Progenitor cell of endocrine pancreas (in vitro differentiated cells): ENCODE measurements around the gene ZNF343. TPM values are rescaled to one million over a fixed set of nuclear protein-coding genes. Genes with fewer than 3 reads are reported as not detected.
"Not testable (repeated sequence)": the region's sequence is repeated elsewhere in the genome, so short reads cannot be mapped to it uniquely, and the experiment has no call there.

ENCODE experiments used
- DNase-seq: peaks from one replicate; pipeline ENCODE4 v3.0.0; 2021; ENCODE audit warnings: low spot score; ENCODE audit not compliant: unreplicated experiment
- H3K27ac Mint-ChIP-seq: 2 replicates; pipeline ENCODE4 v1.8.0; 2021; ENCODE audit warnings: mild to moderate bottlenecking, moderate library complexity, mixed read lengths
- H3K27me3 Mint-ChIP-seq: 2 replicates; pipeline ENCODE4 v1.8.0; 2021; ENCODE audit warnings: mixed read lengths
- H3K36me3 Mint-ChIP-seq: 2 replicates; pipeline ENCODE4 v1.8.0; 2022; ENCODE audit warnings: mixed read lengths; ENCODE audit not compliant: insufficient read depth
- H3K4me1 Mint-ChIP-seq: 2 replicates; pipeline ENCODE4 v1.8.0; 2021; ENCODE audit warnings: low read depth, mixed read lengths
- H3K4me3 Mint-ChIP-seq: 2 replicates; pipeline ENCODE4 v1.8.0; 2021; ENCODE audit warnings: low read depth, mild to moderate bottlenecking, moderate library complexity, mixed read lengths
- H3K9me3 Mint-ChIP-seq: 2 replicates; pipeline ENCODE4 v1.8.0; 2021; ENCODE audit warnings: low read depth, mixed read lengths
- CTCF ChIP-seq: fragments of 200-600 bp; sonication (generic); IDR thresholded peaks from one replicate; pipeline ENCODE4 v1.5.0; 2021; ENCODE audit warnings: antibody characterized with exemption, mild to moderate bottlenecking; ENCODE audit not compliant: unreplicated experiment
- total RNA-seq: library from RNA; stranded (reverse); gene quantifications from 2 replicates; pipeline ENCODE4 v1.2.1, GENCODE V29; 2021

The ZNF343 gene
- total RNA-seq, 1 donor from 2014 or later = 13.1 TPM

- H3K36me3 Mint-ChIP-seq = no peaks in the 10 kb centered on the region
- no peak for DNase-seq
- no peak for TF ChIP-seq CTCF
- no peak overlapping the region for H3K27ac Mint-ChIP-seq
- peaks cover 71% of the 10 kb centered on the region for H3K27me3 Mint-ChIP-seq
- no peak overlapping the region for H3K4me3 Mint-ChIP-seq
- H3K9me3 Mint-ChIP-seq = no peaks in the 10 kb centered on the region
- H3K4me1 Mint-ChIP-seq = peaks cover 3% of the 10 kb centered on the region
Observed at GRCh38 chr20:2535711-2536559, 27.2 kb upstream of the ZNF343 start.

GRCh38 chr20:2533118-2533517 lies 24.4 kb upstream of the ZNF343 start:
- Mint-ChIP-seq H3K4me1 (peaks cover 3% of the 10 kb centered on the region), H3K4me3 (no peak overlapping the region), H3K9me3 (no peaks in the 10 kb centered on the region), H3K27me3 (peaks cover 76% of the 10 kb centered on the region), H3K27ac (no peak overlapping the region), H3K36me3 (no peaks in the 10 kb centered on the region)
- no peak for DNase-seq
- no peak for TF ChIP-seq CTCF

GRCh38 chr20:2528671-2529271 lies 20.1 kb upstream of the ZNF343 start:
- DNase-seq = no peak
- peaks cover 2% of the 10 kb centered on the region for H3K4me1 Mint-ChIP-seq
- no peaks in the 10 kb centered on the region for H3K9me3 Mint-ChIP-seq
- no peak for TF ChIP-seq CTCF
- no peak overlapping the region for H3K27ac Mint-ChIP-seq
- no peak overlapping the region for H3K4me3 Mint-ChIP-seq
- H3K36me3 Mint-ChIP-seq = no peaks in the 10 kb centered on the region
- H3K27me3 Mint-ChIP-seq = peaks cover 77% of the 10 kb centered on the region

- Mint-ChIP-seq H3K27me3 (peaks cover 71% of the 10 kb centered on the region), H3K27ac (no peak overlapping the region), H3K4me3 (no peak overlapping the region), H3K36me3 (no peaks in the 10 kb centered on the region), H3K9me3 (no peaks in the 10 kb centered on the region), H3K4me1 (peaks cover 2% of the 10 kb centered on the region)
- DNase-seq = no peak
- TF ChIP-seq CTCF = no peak
Observed at GRCh38 chr20:2527762-2528161, 19.0 kb upstream of the ZNF343 start.

GRCh38 chr20:2526218-2526583 lies 17.5 kb upstream of the ZNF343 start:
- not testable (repeated sequence) for H3K27ac Mint-ChIP-seq, H3K36me3 Mint-ChIP-seq, H3K9me3 Mint-ChIP-seq, H3K4me3 Mint-ChIP-seq, DNase-seq, H3K4me1 Mint-ChIP-seq
- H3K27me3 Mint-ChIP-seq = peaks cover 70% of the 10 kb centered on the region
